WERI-Rb-1 (cell line): Measurements from ENCODE around the gene MCUR1.

ENCODE experiments used
- DNase-seq: peaks from one replicate; pipeline ENCODE4 v3.0.0-alpha.2; 2020
- H3K27ac ChIP-seq: fragments of 250-450 bp; sonication (Bioruptor Pico); 2 replicates; pipeline ENCODE4 v1.5.1; 2020; ENCODE audit warnings: mild to moderate bottlenecking, moderate library complexity
- H3K27me3 ChIP-seq: fragments of 250-450 bp; sonication (Bioruptor Pico); 2 replicates; pipeline ENCODE4 v1.5.1; 2021; ENCODE audit warnings: mild to moderate bottlenecking, low read depth, moderate library complexity; ENCODE audit not compliant: insufficient read depth, severe bottlenecking
- H3K36me3 ChIP-seq: fragments of 250-450 bp; sonication (Bioruptor Pico); 2 replicates; pipeline ENCODE4 v1.5.1; 2020; ENCODE audit warnings: mild to moderate bottlenecking, moderate library complexity
- H3K4me3 ChIP-seq: 2 replicates; pipeline ENCODE4 v1.5.1; 2011; ENCODE audit warnings: low read depth, mild to moderate bottlenecking, control low read depth, low read length
- H3K9me3 ChIP-seq: fragments of 250-450 bp; sonication (Bioruptor Pico); 2 replicates; pipeline ENCODE4 v1.5.1; 2021; ENCODE audit warnings: mild to moderate bottlenecking, moderate library complexity; ENCODE audit not compliant: severe bottlenecking
- TF ChIP-seq, protein P1 (sequence below): IDR thresholded peaks from 2 replicates; pipeline ENCODE4 v1.5.1; 2011; ENCODE audit warnings: low read depth, mild to moderate bottlenecking, control low read depth, inconsistent platforms, low read length

MCUR1 gene

DNA sequence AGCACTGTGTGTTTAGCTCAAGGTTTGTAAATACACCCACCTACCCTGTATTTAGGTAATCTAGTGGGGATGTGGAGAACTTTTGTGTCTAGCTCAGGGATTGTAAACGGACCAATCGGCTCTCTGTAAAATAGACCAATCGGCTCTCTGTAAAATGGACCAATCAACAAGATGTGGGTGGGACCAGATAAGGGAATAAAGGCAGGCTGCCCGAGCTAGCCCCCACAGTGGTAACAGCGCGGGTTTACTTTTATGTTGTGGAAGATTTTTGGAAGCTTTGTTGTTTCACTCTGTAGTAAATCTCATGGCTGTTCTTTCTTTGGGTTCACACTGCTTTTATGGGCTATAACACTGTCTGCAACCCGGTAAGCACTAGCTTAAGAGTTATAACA, 70.6 kb downstream of the MCUR1 start:
- no peaks in the 10 kb centered on the region for H3K36me3 ChIP-seq
- H3K4me3 ChIP-seq = no peak overlapping the region
- H3K9me3 ChIP-seq = peaks cover 6% of the 10 kb centered on the region
- TF ChIP-seq, protein P1, sequence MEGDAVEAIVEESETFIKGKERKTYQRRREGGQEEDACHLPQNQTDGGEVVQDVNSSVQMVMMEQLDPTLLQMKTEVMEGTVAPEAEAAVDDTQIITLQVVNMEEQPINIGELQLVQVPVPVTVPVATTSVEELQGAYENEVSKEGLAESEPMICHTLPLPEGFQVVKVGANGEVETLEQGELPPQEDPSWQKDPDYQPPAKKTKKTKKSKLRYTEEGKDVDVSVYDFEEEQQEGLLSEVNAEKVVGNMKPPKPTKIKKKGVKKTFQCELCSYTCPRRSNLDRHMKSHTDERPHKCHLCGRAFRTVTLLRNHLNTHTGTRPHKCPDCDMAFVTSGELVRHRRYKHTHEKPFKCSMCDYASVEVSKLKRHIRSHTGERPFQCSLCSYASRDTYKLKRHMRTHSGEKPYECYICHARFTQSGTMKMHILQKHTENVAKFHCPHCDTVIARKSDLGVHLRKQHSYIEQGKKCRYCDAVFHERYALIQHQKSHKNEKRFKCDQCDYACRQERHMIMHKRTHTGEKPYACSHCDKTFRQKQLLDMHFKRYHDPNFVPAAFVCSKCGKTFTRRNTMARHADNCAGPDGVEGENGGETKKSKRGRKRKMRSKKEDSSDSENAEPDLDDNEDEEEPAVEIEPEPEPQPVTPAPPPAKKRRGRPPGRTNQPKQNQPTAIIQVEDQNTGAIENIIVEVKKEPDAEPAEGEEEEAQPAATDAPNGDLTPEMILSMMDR = no peak
- H3K27ac ChIP-seq = no peak overlapping the region
- no peak for DNase-seq
- H3K27me3 ChIP-seq = no peaks in the 10 kb centered on the region

DNA sequence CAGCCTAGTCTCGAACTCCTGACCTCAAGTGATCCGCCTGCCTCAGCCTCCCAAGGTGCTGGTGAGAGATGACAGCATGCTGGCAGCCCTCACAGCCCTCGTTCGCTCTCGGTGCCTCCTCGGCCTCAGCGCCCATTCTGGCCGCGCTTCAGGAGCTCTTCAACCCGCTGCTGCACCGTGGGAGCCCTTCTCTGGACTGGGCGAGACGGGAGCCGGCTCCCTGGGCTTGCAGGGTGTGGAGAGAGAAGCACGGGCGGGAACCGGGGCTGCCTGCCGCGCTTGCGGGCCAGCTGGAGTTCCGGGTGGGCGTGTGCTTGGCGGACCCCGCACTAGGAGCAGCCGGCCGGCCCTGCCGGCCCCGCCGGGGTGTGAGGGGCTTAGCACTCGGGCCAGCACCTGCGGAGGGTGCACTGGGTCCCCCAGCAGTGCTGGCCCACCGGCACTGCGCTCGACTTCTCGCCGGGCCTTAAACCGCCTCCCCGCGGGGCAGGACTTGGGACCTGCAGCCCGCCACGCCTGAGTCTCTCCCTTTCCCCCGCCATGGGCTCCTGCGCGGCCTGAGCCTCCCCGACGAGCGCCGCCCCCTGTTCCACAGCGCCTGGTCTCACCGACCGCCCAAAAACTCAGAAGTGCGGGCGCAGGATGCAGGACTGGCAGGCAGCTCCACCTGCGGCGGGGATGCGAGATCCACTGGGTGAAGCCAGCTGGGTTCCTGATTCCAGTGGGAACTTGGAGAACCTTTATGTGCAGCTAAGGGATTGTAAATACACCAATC, 71.2 kb downstream of the MCUR1 start:
- TF ChIP-seq, protein P1 = no peak
- no peak overlapping the region for H3K4me3 ChIP-seq
- DNase-seq = no peak
- no peak overlapping the region for H3K27ac ChIP-seq
- H3K27me3 ChIP-seq = no peaks in the 10 kb centered on the region
- no peaks in the 10 kb centered on the region for H3K36me3 ChIP-seq
- H3K9me3 ChIP-seq = peaks cover 6% of the 10 kb centered on the region

DNA sequence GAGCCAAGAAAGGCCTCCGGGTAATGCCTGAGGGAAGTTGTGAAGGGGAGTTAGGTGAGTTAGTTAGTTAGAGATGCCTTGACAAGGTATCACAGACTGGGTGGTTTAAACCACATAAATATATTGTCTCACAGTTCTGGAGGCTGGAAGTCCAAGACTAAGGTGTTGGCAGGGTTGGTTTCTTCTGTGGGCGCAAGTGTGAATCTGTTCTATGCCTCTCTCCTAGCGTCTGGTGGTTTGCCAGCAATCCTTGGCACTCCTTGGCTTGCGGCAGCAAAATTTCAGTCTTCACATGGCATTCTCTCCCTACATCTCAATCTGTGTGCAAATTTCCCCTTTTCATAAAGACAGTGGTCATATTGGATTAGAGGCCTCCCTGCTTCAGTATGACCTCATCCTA, 73.0 kb downstream of the MCUR1 start:
- DNase-seq = no peak
- TF ChIP-seq, protein P1 = no peak

More for the DNA sequence above, 73.0 kb downstream of the MCUR1 start:
- Histone ChIP-seq H3K9me3 (peaks cover 6% of the 10 kb centered on the region), H3K4me3 (no peak overlapping the region), H3K27me3 (no peaks in the 10 kb centered on the region), H3K36me3 (no peaks in the 10 kb centered on the region), H3K27ac (no peak overlapping the region)
